Ecto neural progenitor cell (in vitro differentiated cells): ENCODE measurements around the gene DDAH1.

ENCODE experiments used
- DNase-seq: peaks from one replicate; pipeline ENCODE4 v3.0.0-alpha.2; 2018; ENCODE audit warnings: low spot score

The DDAH1 gene

DNA sequence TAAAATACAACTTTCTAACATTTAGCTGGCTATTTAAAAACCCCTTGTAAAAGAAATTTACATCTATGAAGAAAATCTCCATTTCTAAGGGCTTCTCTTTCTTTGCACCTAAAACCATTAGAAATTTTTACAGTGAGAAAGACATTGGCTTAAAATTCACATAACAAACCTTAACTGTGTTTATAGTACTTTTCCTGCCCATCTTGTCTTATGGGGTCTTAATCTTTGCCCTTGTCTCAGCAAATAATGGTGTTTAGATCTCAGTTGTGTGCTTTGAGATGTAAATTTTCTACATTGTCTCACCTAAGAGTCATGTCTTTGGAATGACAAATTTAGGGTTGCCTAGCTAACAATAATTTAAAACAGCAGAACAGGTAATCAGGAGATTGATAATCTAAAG is 71.5 kb downstream of the DDAH1 start:
- DNase-seq, result no peak

- DNase-seq, result no peak
These were observed 76.5 kb downstream of the DDAH1 start for GRCh38 chr1:85388416-85388815.

DNA sequence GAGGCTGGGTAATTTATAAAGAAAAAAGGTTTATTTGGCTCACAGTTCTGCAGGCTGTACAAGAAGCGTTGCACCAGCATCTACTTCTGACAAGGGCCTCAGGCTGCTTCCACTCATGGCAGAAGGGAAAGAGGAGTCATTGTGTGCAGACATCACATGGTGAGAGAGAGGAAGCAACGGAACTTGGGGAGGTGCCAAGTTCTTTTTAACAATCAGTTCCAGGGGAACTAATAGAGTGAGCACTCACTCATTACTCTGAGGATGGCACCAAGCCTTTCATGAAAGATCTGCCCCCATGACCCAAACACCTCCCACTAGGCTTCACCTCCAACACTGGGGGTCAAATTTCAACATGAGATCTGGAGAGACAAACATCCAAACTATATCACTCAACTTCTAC is 77.2 kb downstream of the DDAH1 start:
- no peak for DNase-seq

GRCh38 chr1:85386068-85386722 is 78.8 kb downstream of the DDAH1 start:
- DNase-seq, result no peak

- DNase-seq, result no peak
These were observed 85.5 kb downstream of the DDAH1 start for GRCh38 chr1:85379203-85380136.

GRCh38 chr1:85378534-85378933 is 86.4 kb downstream of the DDAH1 start:
- no peak for DNase-seq

- no peak for DNase-seq
These were observed 88.6 kb downstream of the DDAH1 start for GRCh38 chr1:85376356-85376755.

DNA sequence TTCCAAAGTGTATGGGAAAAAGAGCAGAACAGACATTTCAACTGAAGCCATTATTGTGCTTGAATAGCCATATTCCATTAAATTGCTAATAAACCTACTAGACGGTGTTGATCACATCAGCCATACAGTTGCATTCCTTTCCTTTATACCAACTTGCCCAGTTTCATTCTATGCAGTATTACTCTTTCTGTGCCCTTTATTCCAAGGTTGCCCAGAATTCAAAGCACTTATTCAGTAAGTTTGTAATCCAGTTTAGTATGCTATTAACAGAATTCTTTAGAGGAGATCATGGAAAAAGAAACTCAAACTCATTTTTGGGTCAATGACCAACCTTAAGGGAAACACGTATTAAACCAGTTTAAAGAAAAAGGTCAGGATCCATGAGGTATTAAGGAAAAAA is 89.5 kb downstream of the DDAH1 start:
- DNase-seq, result no peak

DNA sequence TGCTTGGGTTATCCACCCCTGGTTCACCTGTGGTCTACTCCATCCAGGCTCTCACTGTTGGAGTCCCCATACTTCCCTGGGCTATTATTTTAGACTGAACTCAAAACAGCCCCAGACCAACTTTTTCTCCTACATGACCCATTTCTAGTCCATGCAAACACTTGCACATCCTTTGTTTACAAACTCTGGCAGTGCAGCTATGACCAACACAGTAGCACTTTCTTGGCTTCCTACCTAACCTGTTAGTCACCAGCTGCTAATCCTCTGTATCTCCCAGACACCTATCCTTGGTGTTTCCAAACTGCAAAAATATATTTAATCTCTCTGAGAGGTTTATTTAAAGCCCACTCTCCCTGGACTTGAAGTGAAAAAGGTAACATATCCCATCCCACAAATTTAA is 90.8 kb downstream of the DDAH1 start:
- DNase-seq, result no peak

GRCh38 chr1:85373378-85373708 is 91.6 kb downstream of the DDAH1 start:
- DNase-seq, result no peak

DNA sequence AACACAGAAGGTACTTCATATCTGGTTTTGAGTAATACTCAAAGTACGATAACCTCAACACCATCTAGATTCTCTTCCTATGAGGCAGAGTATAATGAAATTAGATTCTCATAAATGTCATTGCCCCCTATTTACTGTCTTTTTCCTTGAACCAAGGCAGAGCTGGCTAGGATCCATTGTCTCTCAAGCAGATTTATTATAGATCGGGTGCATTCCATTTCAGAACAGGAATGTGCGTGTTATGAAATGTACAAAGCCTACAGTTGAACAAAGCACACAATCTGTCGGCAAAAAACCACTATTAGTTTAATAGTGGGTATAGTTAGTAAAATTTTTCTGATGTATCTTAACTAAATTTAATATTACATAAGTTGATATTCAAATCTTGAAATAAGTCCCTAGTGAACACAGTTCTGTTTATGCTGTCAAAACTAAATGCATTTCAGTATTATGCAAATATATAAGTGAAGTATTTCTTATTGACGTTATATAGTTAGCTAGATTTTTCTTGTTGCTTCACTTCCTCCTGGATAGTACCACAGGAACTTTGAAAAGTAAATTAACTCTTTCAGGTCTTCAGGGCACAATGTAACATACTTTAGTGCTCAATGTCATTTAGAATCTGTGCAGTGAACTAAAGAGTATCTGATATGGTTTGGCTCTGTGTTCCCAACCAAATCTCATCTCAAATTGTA is 92.1 kb downstream of the DDAH1 start:
- DNase-seq, result no peak

DNA sequence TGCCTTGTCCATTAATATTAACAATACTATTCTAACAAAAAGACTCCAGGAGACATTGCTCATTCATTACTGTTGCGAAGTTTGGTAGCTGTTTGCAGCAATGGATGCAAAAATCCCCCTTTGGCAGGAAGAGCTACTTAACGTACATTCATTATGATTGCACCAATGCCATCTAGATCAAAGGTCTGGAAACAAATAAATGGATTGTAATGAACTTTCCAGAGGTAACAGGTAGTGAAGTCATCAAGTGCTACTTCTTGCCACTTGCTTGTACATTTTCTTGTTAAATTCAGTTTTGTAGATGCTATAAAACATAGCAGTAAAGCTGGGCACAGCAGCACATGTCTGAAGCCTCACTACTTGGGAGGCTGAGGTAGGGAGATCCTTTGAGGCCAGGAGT is 93.9 kb downstream of the DDAH1 start:
- no peak for DNase-seq

GRCh38 chr1:85368073-85368770 is 96.7 kb downstream of the DDAH1 start:
- no peak for DNase-seq

- DNase-seq, result no peak
These were observed 98.4 kb downstream of the DDAH1 start for GRCh38 chr1:85366391-85367170.

DNA sequence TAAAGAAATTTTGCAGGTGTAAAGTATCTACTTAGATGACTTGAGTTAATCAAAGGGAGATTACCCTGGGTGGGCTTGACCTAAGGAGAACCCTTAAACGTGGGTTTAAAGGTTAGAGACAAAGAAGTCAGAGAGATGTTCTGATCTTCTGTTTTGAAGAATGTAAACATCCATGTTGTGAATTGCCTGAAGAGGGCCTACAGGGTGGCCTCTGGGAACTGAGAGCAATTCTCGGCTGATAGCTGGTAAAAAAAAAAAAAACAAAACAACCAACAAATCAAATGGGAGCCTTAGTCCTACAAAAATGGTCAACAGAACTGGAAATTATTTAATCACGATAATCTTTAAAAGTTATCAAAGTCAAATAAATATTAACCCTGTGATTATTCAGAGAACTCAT is 99.1 kb downstream of the DDAH1 start:
- no peak for DNase-seq

DNA sequence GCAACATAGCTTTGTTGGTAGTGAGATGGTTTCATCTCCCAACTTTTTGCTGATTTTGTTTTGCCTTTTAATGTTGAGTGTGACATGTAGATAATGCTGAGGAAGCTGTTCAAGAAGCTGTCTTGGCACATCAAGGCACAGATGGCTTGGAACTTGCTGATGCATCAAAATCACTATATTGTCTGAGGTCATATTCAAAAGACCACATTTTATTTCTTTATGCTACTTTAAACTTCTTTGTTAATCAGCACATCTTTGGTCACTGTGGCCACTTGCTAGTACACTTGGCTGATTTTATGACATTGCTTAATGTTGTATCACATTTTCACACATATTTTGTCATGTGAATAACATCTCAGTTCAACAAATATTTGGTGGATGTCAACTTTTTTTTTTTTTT is 101.4 kb downstream of the DDAH1 start:
- no peak for DNase-seq

DNA sequence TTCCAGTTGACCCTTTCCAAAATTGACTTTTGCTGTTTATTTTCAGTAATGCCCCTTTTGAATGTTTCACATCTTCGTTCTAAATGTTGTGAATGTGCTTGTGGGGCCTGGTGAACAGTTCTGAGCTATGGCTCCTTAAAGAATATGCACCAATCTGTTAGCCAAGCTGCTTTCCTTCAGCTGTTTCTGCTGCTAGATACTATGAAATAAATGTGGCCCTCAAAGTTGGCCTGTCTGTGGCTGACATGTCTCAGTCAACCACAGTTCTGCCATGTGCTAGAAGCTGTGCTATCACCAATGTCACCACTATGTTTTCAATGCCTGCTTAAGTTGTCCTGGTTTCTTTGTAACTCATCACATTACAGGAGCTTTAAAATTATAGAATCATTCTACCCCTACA is 101.9 kb downstream of the DDAH1 start:
- DNase-seq, result no peak

GRCh38 chr1:85361606-85362296 is 103.2 kb downstream of the DDAH1 start:
- DNase-seq, result no peak

DNA sequence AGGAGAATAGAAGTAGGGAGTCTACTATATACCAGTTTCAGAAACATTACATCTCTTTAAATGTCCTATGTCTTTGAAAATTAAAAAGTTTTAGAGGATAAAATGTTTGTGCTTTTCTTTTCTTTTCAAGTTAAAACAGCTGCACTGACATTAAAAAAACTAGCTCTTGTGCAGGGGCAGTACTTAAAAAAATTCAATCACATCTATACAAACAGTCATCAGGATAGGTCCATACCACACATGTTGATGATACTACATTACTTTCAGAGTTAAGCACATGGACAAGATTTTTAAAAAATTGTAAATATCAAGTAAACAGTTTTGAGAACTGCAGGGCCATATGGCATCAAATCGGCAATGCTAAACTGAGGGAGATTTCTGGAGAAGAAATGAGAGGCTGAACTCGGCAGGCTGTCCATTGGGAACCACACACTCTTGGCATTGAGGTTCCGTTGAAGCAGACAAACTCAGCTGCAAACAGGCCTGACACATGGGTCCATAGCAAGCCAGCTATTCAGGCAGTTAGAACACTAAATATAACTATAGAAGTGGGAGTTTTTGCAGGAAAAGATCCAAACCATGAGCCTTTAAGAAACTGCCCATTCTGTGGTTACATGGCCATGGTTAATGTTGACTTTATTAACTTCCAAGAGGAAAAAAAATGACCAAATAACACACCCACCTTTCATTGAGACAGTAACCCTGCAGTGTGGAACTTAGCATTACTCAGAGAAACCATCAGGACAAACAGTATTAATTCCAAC is 104.0 kb downstream of the DDAH1 start:
- DNase-seq, result no peak
